Astrocyte (in vitro differentiated cells and primary cell): ENCODE results near the gene LMCD1. TPM values are rescaled to one million over a fixed set of nuclear protein-coding genes. Genes with fewer than 3 reads are reported as not detected.
"Not testable (repeated sequence)": the region's sequence is repeated elsewhere in the genome, so short reads cannot be mapped to it uniquely, and the experiment has no call there.

Experiments
- DNase-seq: peaks from one replicate; pipeline ENCODE4 v3.0.0-alpha.2; 2010; ENCODE audit warnings: low read depth
- FAIRE-seq: peaks from 2 replicates; lab custom pipeline; 2011; peaks lifted over from hg19 to GRCh38; lab: Jason Lieb, UNC
- H2AFZ ChIP-seq: 2 replicates; pipeline ENCODE4 v1.6.0; 2012; ENCODE audit warnings: low read depth, low read length, inconsistent platforms
- H3K27ac ChIP-seq: 2 replicates; pipeline ENCODE4 v1.5.1; 2011; ENCODE audit warnings: low read depth, low read length, inconsistent platforms
- H3K27me3 ChIP-seq: 2 replicates; pipeline ENCODE4 v1.6.0; 2011; ENCODE audit warnings: low read length, inconsistent platforms; ENCODE audit not compliant: insufficient read depth
- H3K36me3 ChIP-seq: 2 replicates; pipeline ENCODE4 v1.5.1; 2011; ENCODE audit warnings: low read length, inconsistent platforms; ENCODE audit not compliant: insufficient read depth
- H3K4me1 ChIP-seq: 2 replicates; pipeline ENCODE4 v1.5.1; 2011; ENCODE audit warnings: low read length, inconsistent platforms; ENCODE audit not compliant: insufficient read depth
- H3K4me2 ChIP-seq: 2 replicates; pipeline ENCODE4 v1.6.0; 2012; ENCODE audit warnings: low read length, inconsistent platforms
- H3K4me3 ChIP-seq: 2 replicates; pipeline ENCODE4 v1.5.1; 2011; ENCODE audit warnings: low read depth, mild to moderate bottlenecking, low read length, inconsistent platforms; ENCODE audit not compliant: insufficient read depth
- H3K79me2 ChIP-seq: 2 replicates; pipeline ENCODE4 v1.6.0; 2012; ENCODE audit warnings: mild to moderate bottlenecking, low read length, inconsistent platforms; ENCODE audit not compliant: insufficient read depth
- H3K9ac ChIP-seq: 2 replicates; pipeline ENCODE4 v1.6.0; 2012; ENCODE audit warnings: mild to moderate bottlenecking, low read length, inconsistent platforms
- H3K9me3 ChIP-seq: 2 replicates; pipeline ENCODE4 v1.5.1; 2012; ENCODE audit warnings: low read depth, mild to moderate bottlenecking, low read length, inconsistent platforms; ENCODE audit not compliant: insufficient read depth
- H4K20me1 ChIP-seq: 2 replicates; pipeline ENCODE4 v1.6.0; 2012; ENCODE audit warnings: low read length, inconsistent platforms; ENCODE audit not compliant: insufficient read depth
- H3K27ac Mint-ChIP-seq: one replicate; pipeline ENCODE4 v1.8.0; 2021; ENCODE audit warnings: mild to moderate bottlenecking, mixed read lengths; ENCODE audit not compliant: unreplicated experiment
- H3K27me3 Mint-ChIP-seq: one replicate; pipeline ENCODE4 v1.8.0; 2021; ENCODE audit warnings: low read depth, mixed read lengths; ENCODE audit not compliant: unreplicated experiment
- H3K36me3 Mint-ChIP-seq: one replicate; pipeline ENCODE4 v1.8.0; 2021; ENCODE audit warnings: low read depth, mixed read lengths; ENCODE audit not compliant: unreplicated experiment
- H3K4me1 Mint-ChIP-seq: one replicate; pipeline ENCODE4 v1.8.0; 2021; ENCODE audit warnings: low read depth, mixed read lengths; ENCODE audit not compliant: unreplicated experiment
- H3K4me3 Mint-ChIP-seq: one replicate; pipeline ENCODE4 v1.8.0; 2021; ENCODE audit warnings: mild to moderate bottlenecking, moderate library complexity, mixed read lengths; ENCODE audit not compliant: unreplicated experiment
- H3K9me3 Mint-ChIP-seq: one replicate; pipeline ENCODE4 v1.8.0; 2021; ENCODE audit warnings: mild to moderate bottlenecking, mixed read lengths; ENCODE audit not compliant: unreplicated experiment
- EZH2 ChIP-seq: IDR thresholded peaks from 2 replicates; pipeline ENCODE4 v1.6.1; 2012; ENCODE audit warnings: mild to moderate bottlenecking, low read length, inconsistent platforms; ENCODE audit not compliant: insufficient read depth
- total RNA-seq: library from RNA; stranded (reverse); gene quantifications from 2 replicates; pipeline ENCODE4 v1.2.1, GENCODE V29; 2021
- TF ChIP-seq, protein P1 (sequence below): IDR thresholded peaks from 2 replicates; pipeline ENCODE4 v1.5.1; 2011; ENCODE audit warnings: low read depth, mild to moderate bottlenecking, inconsistent platforms, low read length, moderate library complexity; ENCODE audit not compliant: insufficient read depth

Gene LMCD1
- total RNA-seq, 1 donor from 2014 or later, result 374 TPM

DNA sequence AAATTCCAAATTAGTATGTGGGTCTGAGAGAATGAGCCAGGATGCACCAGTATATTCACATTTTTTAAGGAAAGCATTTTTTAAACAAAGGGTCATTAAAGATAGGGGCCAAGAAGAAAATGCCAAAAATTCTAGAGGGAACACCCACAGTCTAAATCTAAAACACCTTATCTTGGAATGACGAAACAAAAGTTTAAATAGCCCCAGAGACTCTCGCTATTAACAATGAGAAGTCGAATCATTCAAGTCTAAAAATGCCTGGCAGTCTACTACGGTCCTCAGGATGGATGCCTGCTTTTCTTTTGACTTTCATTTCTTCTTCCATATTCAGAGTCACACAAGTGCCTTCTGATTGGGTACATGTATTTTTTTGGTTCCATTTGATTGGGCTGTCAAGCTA lies 76.7 kb downstream of the LMCD1 start:
- no peaks in the 10 kb centered on the region for H3K79me2 ChIP-seq
- H3K4me2 ChIP-seq, result no peak overlapping the region
- H3K36me3 Mint-ChIP-seq, result peaks cover 12% of the 10 kb centered on the region
- no peaks in the 10 kb centered on the region for H3K9me3 Mint-ChIP-seq
- H3K27ac Mint-ChIP-seq, result no peak overlapping the region
- peaks cover 57% of the 10 kb centered on the region for H3K4me1 Mint-ChIP-seq
- no peak overlapping the region for H3K4me3 Mint-ChIP-seq
- no peak overlapping the region for H3K27ac ChIP-seq
- no peaks in the 10 kb centered on the region for H3K27me3 Mint-ChIP-seq
- no peaks in the 10 kb centered on the region for H3K36me3 ChIP-seq
- no peaks in the 10 kb centered on the region for H3K27me3 ChIP-seq
- no peaks in the 10 kb centered on the region for H3K9me3 ChIP-seq
- H2AFZ ChIP-seq, result no peak overlapping the region
- peaks cover 25% of the 10 kb centered on the region for H3K4me1 ChIP-seq
- no peaks in the 10 kb centered on the region for H4K20me1 ChIP-seq
- no peak overlapping the region for H3K4me3 ChIP-seq
- DNase-seq, result peak; percentile 46
- TF ChIP-seq, protein P1, sequence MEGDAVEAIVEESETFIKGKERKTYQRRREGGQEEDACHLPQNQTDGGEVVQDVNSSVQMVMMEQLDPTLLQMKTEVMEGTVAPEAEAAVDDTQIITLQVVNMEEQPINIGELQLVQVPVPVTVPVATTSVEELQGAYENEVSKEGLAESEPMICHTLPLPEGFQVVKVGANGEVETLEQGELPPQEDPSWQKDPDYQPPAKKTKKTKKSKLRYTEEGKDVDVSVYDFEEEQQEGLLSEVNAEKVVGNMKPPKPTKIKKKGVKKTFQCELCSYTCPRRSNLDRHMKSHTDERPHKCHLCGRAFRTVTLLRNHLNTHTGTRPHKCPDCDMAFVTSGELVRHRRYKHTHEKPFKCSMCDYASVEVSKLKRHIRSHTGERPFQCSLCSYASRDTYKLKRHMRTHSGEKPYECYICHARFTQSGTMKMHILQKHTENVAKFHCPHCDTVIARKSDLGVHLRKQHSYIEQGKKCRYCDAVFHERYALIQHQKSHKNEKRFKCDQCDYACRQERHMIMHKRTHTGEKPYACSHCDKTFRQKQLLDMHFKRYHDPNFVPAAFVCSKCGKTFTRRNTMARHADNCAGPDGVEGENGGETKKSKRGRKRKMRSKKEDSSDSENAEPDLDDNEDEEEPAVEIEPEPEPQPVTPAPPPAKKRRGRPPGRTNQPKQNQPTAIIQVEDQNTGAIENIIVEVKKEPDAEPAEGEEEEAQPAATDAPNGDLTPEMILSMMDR, result no peak
- no peak for TF ChIP-seq EZH2
- no peak overlapping the region for H3K9ac ChIP-seq
- no peak for FAIRE-seq

DNA sequence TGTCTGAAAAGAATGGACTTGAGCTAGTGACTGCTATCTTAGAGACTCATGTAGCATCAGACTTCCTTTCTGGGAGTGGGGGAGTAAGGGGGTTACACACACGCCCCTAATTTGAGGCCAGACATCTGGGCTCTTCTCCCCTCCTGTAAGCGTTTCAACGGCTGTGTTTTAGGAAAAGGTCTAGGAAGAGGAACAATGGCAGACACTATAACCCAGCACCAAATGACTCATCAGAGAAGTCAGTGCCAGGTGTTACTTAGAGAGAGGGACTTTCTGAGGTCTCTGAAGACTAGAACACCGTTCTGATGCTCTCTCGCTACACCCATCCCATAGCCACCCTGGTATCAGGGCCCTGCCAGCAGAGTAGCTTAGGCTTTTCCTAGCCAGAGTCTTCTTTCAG lies 77.5 kb downstream of the LMCD1 start:
- Histone ChIP-seq H3K4me1 (peaks cover 25% of the 10 kb centered on the region), H3K27me3 (no peaks in the 10 kb centered on the region), H3K9ac (no peak overlapping the region), H3K79me2 (no peaks in the 10 kb centered on the region), H3K4me2 (no peak overlapping the region), H3K9me3 (no peaks in the 10 kb centered on the region), H3K4me3 (no peak overlapping the region), H3K36me3 (no peaks in the 10 kb centered on the region), H3K27ac (no peak overlapping the region), H2AFZ (no peak overlapping the region), H4K20me1 (no peaks in the 10 kb centered on the region)
- no peaks in the 10 kb centered on the region for H3K9me3 Mint-ChIP-seq
- no peak overlapping the region for H3K4me3 Mint-ChIP-seq
- DNase-seq, result peak; percentile 30
- H3K4me1 Mint-ChIP-seq, result peaks cover 55% of the 10 kb centered on the region
- no peaks in the 10 kb centered on the region for H3K27me3 Mint-ChIP-seq
- no peak for TF ChIP-seq EZH2
- TF ChIP-seq, protein P1, result no peak
- peaks cover 14% of the 10 kb centered on the region for H3K36me3 Mint-ChIP-seq
- H3K27ac Mint-ChIP-seq, result peak overlapping the region; percentile 37
- no peak for FAIRE-seq

DNA sequence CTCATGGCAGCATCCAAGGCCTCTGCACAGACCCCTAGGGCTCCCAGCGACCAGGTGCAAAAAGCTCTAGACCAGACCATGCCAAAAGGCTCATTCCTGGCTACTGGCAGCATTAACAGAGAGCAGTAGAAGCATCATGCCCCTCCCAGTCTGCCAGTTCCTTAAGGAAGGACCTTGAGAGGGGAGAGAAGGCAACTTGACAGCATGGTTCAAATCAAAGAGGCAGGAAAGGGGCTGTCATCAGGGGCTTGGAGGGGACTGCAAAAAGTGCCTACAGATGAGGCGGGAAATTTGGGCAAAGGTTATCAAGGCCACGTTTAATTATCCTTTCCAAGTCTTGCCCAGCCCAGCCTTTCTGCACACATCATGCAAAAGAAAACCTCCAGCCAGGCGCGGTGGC lies 78.3 kb downstream of the LMCD1 start:
- H3K4me2 ChIP-seq, result no peak overlapping the region
- H3K27ac ChIP-seq, result no peak overlapping the region
- no peaks in the 10 kb centered on the region for H3K36me3 ChIP-seq
- Mint-ChIP-seq H3K4me1 (peaks cover 48% of the 10 kb centered on the region), H3K9me3 (no peaks in the 10 kb centered on the region), H3K4me3 (no peak overlapping the region), H3K27me3 (no peaks in the 10 kb centered on the region), H3K36me3 (peaks cover 14% of the 10 kb centered on the region), H3K27ac (no peak overlapping the region)
- no peaks in the 10 kb centered on the region for H4K20me1 ChIP-seq
- DNase-seq (no peak), FAIRE-seq (no peak)
- no peak overlapping the region for H3K4me3 ChIP-seq
- H3K9ac ChIP-seq, result no peak overlapping the region
- no peak for TF ChIP-seq EZH2
- TF ChIP-seq, protein P1, result no peak
- no peak overlapping the region for H2AFZ ChIP-seq
- H3K79me2 ChIP-seq, result no peaks in the 10 kb centered on the region
- no peaks in the 10 kb centered on the region for H3K27me3 ChIP-seq
- no peaks in the 10 kb centered on the region for H3K9me3 ChIP-seq
- peaks cover 25% of the 10 kb centered on the region for H3K4me1 ChIP-seq

DNA sequence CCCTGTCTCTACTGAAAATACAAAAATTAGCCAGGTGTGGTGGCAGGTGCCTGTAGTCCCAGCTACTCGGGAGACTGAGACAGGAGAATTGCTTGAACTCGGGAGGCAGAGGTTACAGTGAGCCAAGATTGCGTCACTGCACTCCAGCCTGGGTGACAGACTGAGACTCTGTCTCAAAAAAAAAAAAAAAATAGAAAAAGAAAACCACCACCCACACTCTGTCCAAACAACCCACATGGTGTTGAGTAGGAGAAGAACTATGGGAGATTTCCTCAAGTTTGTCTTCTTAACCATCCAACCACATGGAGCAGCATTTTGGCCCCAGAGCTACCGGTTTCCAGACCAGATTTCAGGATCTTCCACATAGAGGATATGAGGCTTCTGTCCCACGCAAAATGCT lies 78.8 kb downstream of the LMCD1 start:
- peaks cover 11% of the 10 kb centered on the region for H3K36me3 Mint-ChIP-seq
- H3K9ac ChIP-seq, H3K79me2 ChIP-seq, FAIRE-seq, H3K27me3 Mint-ChIP-seq, H3K27me3 ChIP-seq, H3K36me3 ChIP-seq, H3K4me2 ChIP-seq, H3K9me3 ChIP-seq, H2AFZ ChIP-seq, H3K9me3 Mint-ChIP-seq, H3K4me3 ChIP-seq, H3K4me3 Mint-ChIP-seq, H3K27ac ChIP-seq, H4K20me1 ChIP-seq: not testable (repeated sequence)
- H3K4me1 ChIP-seq, result peaks cover 22% of the 10 kb centered on the region
- DNase-seq, result peak; percentile 64
- H3K4me1 Mint-ChIP-seq, result peaks cover 43% of the 10 kb centered on the region
- peak overlapping the region; percentile 22 for H3K27ac Mint-ChIP-seq
